Karpas-422 (cell line): ENCODE measurements around the gene TEAD2. TPM values are rescaled to one million over a fixed set of nuclear protein-coding genes. Genes with fewer than 3 reads are reported as not detected.

Source experiments
- DNase-seq: peaks from one replicate; pipeline ENCODE4 v3.0.0-alpha.2; 2015
- H2AFZ ChIP-seq: fragments of 200-600 bp; sonication (generic); 2 replicates; pipeline ENCODE4 v1.6.1; 2014; ENCODE audit warnings: antibody characterized with exemption, low read length, mixed read lengths
- H3K27ac ChIP-seq: fragments of 200-600 bp; sonication (generic); 2 replicates; pipeline ENCODE4 v1.5.1; 2014; ENCODE audit warnings: mild to moderate bottlenecking, low read length, moderate library complexity
- H3K27me3 ChIP-seq: fragments of 200-600 bp; sonication (generic); 2 replicates; pipeline ENCODE4 v1.6.1; 2014; ENCODE audit warnings: low read length, mixed read lengths
- H3K36me3 ChIP-seq: fragments of 200-600 bp; sonication (generic); 2 replicates; pipeline ENCODE4 v1.6.1; 2014; ENCODE audit warnings: low read length, mixed read lengths; ENCODE audit not compliant: insufficient read depth
- H3K4me1 ChIP-seq: fragments of 200-600 bp; sonication (generic); 2 replicates; pipeline ENCODE4 v1.6.1; 2014; ENCODE audit warnings: mild to moderate bottlenecking, low read length, mixed read lengths
- H3K4me2 ChIP-seq: fragments of 200-600 bp; sonication (generic); 2 replicates; pipeline ENCODE4 v1.6.1; 2014; ENCODE audit warnings: low read length, low read depth, mild to moderate bottlenecking; ENCODE audit not compliant: poor library complexity, severe bottlenecking
- H3K4me3 ChIP-seq: fragments of 200-600 bp; sonication (generic); 2 replicates; pipeline ENCODE4 v1.5.1; 2014; ENCODE audit warnings: mild to moderate bottlenecking, antibody characterized with exemption, low read length, mixed read lengths
- H3K79me2 ChIP-seq: fragments of 200-600 bp; sonication (generic); 2 replicates; pipeline ENCODE4 v1.6.1; 2014; ENCODE audit warnings: mild to moderate bottlenecking, low read length, mixed read lengths
- H3K9ac ChIP-seq: fragments of 200-600 bp; sonication (generic); 2 replicates; pipeline ENCODE4 v1.6.0; 2014; ENCODE audit warnings: low read length
- H3K9me2 ChIP-seq: fragments of 200-600 bp; sonication (generic), shearing (Covaris generic); replicated peaks from 2 replicates; pipeline ENCODE4 v1.6.0; 2014; ENCODE audit warnings: mild to moderate bottlenecking, low read length, moderate library complexity; ENCODE audit not compliant: insufficient read depth
- H3K9me3 ChIP-seq: fragments of 300-700, 200-600 bp; sonication (generic); 2 replicates; pipeline ENCODE4 v1.6.1; 2014; ENCODE audit warnings: low read length, mixed read lengths
- H4K20me1 ChIP-seq: fragments of 200-600 bp; sonication (generic); 2 replicates; pipeline ENCODE4 v1.6.1; 2014; ENCODE audit warnings: mild to moderate bottlenecking, antibody characterized with exemption, low read length, low read depth; ENCODE audit not compliant: insufficient read depth
- total RNA-seq: library from RNA; depleted of rRNA; stranded (reverse); fragments of >200 nt; shearing (Covaris generic); gene quantifications from 2 replicates; pipeline ENCODE4 v1.2.3, GENCODE V29; 2014; ENCODE audit warnings: low replicate concordance

TEAD2 gene
- total RNA-seq, 1 experiment from 2014 or later, result 5.5 TPM

- Histone ChIP-seq H3K27ac (no peak overlapping the region), H3K27me3 (no peaks in the 10 kb centered on the region), H3K4me1 (peaks cover 30% of the 10 kb centered on the region), H3K4me2 (no peak overlapping the region), H3K9me3 (no peaks in the 10 kb centered on the region), H3K4me3 (no peak overlapping the region), H2AFZ (no peak overlapping the region), H3K36me3 (no peaks in the 10 kb centered on the region), H3K79me2 (no peaks in the 10 kb centered on the region), H3K9ac (no peak overlapping the region), H4K20me1 (no peaks in the 10 kb centered on the region), H3K9me2 (no peaks in the 10 kb centered on the region)
- DNase-seq, result no peak
These were observed 37.8 kb upstream of the TEAD2 start for GRCh38 chr19:49400029-49400428.

GRCh38 chr19:49398931-49399330 lies 36.7 kb upstream of the TEAD2 start:
- Histone ChIP-seq H3K4me2 (no peak overlapping the region), H3K9me3 (no peaks in the 10 kb centered on the region), H3K9me2 (no peaks in the 10 kb centered on the region), H3K4me1 (peaks cover 19% of the 10 kb centered on the region), H3K27me3 (no peaks in the 10 kb centered on the region), H3K9ac (no peak overlapping the region), H2AFZ (no peak overlapping the region), H3K36me3 (no peaks in the 10 kb centered on the region), H3K27ac (no peak overlapping the region), H4K20me1 (no peaks in the 10 kb centered on the region), H3K79me2 (no peaks in the 10 kb centered on the region), H3K4me3 (no peak overlapping the region)
- no peak for DNase-seq

GRCh38 chr19:49398001-49398615 lies 35.9 kb upstream of the TEAD2 start:
- no peaks in the 10 kb centered on the region for H3K27me3 ChIP-seq
- no peak for DNase-seq
- H3K4me1 ChIP-seq, result peaks cover 15% of the 10 kb centered on the region
- H3K9me2 ChIP-seq, result no peaks in the 10 kb centered on the region
- H3K79me2 ChIP-seq, result no peaks in the 10 kb centered on the region
- H4K20me1 ChIP-seq, result no peaks in the 10 kb centered on the region
- no peak overlapping the region for H3K9ac ChIP-seq
- no peaks in the 10 kb centered on the region for H3K36me3 ChIP-seq
- H3K9me3 ChIP-seq, result no peaks in the 10 kb centered on the region
- no peak overlapping the region for H3K27ac ChIP-seq
- no peak overlapping the region for H2AFZ ChIP-seq
- H3K4me3 ChIP-seq, result no peak overlapping the region
- H3K4me2 ChIP-seq, result no peak overlapping the region

GRCh38 chr19:49396738-49397505 lies 34.7 kb upstream of the TEAD2 start:
- no peaks in the 10 kb centered on the region for H3K9me2 ChIP-seq
- H3K9me3 ChIP-seq, result no peaks in the 10 kb centered on the region
- no peak overlapping the region for H2AFZ ChIP-seq
- no peak overlapping the region for H3K27ac ChIP-seq
- H3K4me2 ChIP-seq, result no peak overlapping the region
- H3K36me3 ChIP-seq, result no peaks in the 10 kb centered on the region
- H3K79me2 ChIP-seq, result no peaks in the 10 kb centered on the region
- H3K27me3 ChIP-seq, result no peaks in the 10 kb centered on the region
- H4K20me1 ChIP-seq, result no peaks in the 10 kb centered on the region
- DNase-seq, result no peak
- no peak overlapping the region for H3K9ac ChIP-seq
- H3K4me3 ChIP-seq, result no peak overlapping the region
- H3K4me1 ChIP-seq, result peaks cover 14% of the 10 kb centered on the region

GRCh38 chr19:49395581-49396407 lies 33.6 kb upstream of the TEAD2 start:
- peaks cover 25% of the 10 kb centered on the region for H3K4me1 ChIP-seq
- no peaks in the 10 kb centered on the region for H4K20me1 ChIP-seq
- no peak overlapping the region for H3K27ac ChIP-seq
- H3K9ac ChIP-seq, result no peak overlapping the region
- DNase-seq, result no peak
- no peaks in the 10 kb centered on the region for H3K9me3 ChIP-seq
- no peaks in the 10 kb centered on the region for H3K36me3 ChIP-seq
- no peaks in the 10 kb centered on the region for H3K9me2 ChIP-seq
- no peaks in the 10 kb centered on the region for H3K27me3 ChIP-seq
- H3K4me2 ChIP-seq, result no peak overlapping the region
- H3K4me3 ChIP-seq, result no peak overlapping the region
- no peak overlapping the region for H2AFZ ChIP-seq
- no peaks in the 10 kb centered on the region for H3K79me2 ChIP-seq

GRCh38 chr19:49393881-49394280 lies 31.7 kb upstream of the TEAD2 start:
- H3K27ac ChIP-seq, result no peak overlapping the region
- peaks cover 44% of the 10 kb centered on the region for H3K4me1 ChIP-seq
- no peaks in the 10 kb centered on the region for H3K27me3 ChIP-seq
- H3K9ac ChIP-seq, result no peak overlapping the region
- H4K20me1 ChIP-seq, result no peaks in the 10 kb centered on the region
- no peaks in the 10 kb centered on the region for H3K79me2 ChIP-seq
- no peak overlapping the region for H3K4me3 ChIP-seq
- no peaks in the 10 kb centered on the region for H3K9me2 ChIP-seq
- DNase-seq, result no peak
- H3K9me3 ChIP-seq, result no peaks in the 10 kb centered on the region
- H2AFZ ChIP-seq, result no peak overlapping the region
- no peaks in the 10 kb centered on the region for H3K36me3 ChIP-seq
- H3K4me2 ChIP-seq, result no peak overlapping the region

GRCh38 chr19:49391581-49392399 lies 29.6 kb upstream of the TEAD2 start:
- Histone ChIP-seq H3K79me2 (no peaks in the 10 kb centered on the region), H3K27me3 (no peaks in the 10 kb centered on the region), H4K20me1 (no peaks in the 10 kb centered on the region), H3K4me2 (peak overlapping the region; percentile 71), H3K9me3 (no peaks in the 10 kb centered on the region), H3K27ac (peak overlapping the region; percentile 96), H3K4me1 (peaks cover 62% of the 10 kb centered on the region), H3K9me2 (no peaks in the 10 kb centered on the region), H2AFZ (no peak overlapping the region), H3K36me3 (no peaks in the 10 kb centered on the region), H3K4me3 (peak overlapping the region; percentile 44), H3K9ac (peak overlapping the region; percentile 66)
- peak; percentile 95 for DNase-seq
